ENCODE results near the gene DPEP2NB.
"Not testable (repeated sequence)": the region's sequence is repeated elsewhere in the genome, so short reads cannot be mapped to it uniquely, and the experiment has no call there.

The DPEP2NB gene

GRCh38 chr16:68019167-68019680 lies 3.5 kb upstream of the DPEP2NB start:
- TF ChIP-seq, protein P1, sequence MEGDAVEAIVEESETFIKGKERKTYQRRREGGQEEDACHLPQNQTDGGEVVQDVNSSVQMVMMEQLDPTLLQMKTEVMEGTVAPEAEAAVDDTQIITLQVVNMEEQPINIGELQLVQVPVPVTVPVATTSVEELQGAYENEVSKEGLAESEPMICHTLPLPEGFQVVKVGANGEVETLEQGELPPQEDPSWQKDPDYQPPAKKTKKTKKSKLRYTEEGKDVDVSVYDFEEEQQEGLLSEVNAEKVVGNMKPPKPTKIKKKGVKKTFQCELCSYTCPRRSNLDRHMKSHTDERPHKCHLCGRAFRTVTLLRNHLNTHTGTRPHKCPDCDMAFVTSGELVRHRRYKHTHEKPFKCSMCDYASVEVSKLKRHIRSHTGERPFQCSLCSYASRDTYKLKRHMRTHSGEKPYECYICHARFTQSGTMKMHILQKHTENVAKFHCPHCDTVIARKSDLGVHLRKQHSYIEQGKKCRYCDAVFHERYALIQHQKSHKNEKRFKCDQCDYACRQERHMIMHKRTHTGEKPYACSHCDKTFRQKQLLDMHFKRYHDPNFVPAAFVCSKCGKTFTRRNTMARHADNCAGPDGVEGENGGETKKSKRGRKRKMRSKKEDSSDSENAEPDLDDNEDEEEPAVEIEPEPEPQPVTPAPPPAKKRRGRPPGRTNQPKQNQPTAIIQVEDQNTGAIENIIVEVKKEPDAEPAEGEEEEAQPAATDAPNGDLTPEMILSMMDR (IDR thresholded peaks at IDR 0.05; ENCODE audit: borderline replicate concordance, insufficient read depth, low read depth, low read length): no peak
- no peak overlapping the region for H3K4me3 ChIP-seq (ENCODE audit: low read depth, low read length)

GRCh38 chr16:68013440-68013839 lies 2.3 kb downstream of the DPEP2NB start:
- TF ChIP-seq, protein P1 (IDR thresholded peaks at IDR 0.05; ENCODE audit: borderline replicate concordance, insufficient read depth, low read depth, low read length): no peak
- H3K4me3 ChIP-seq (ENCODE audit: low read depth, low read length): no peak overlapping the region

GRCh38 chr16:68009872-68010271 lies 5.8 kb downstream of the DPEP2NB start:
- H3K4me3 ChIP-seq (ENCODE audit: low read depth, low read length): not testable (repeated sequence)

- TF ChIP-seq, protein P1 (IDR thresholded peaks at IDR 0.05; ENCODE audit: borderline replicate concordance, insufficient read depth, low read depth, low read length): no peak
- H3K4me3 ChIP-seq (ENCODE audit: low read depth, low read length): no peak overlapping the region
Measured at GRCh38 chr16:68009157-68009735, 6.5 kb downstream of the DPEP2NB start.

DNA sequence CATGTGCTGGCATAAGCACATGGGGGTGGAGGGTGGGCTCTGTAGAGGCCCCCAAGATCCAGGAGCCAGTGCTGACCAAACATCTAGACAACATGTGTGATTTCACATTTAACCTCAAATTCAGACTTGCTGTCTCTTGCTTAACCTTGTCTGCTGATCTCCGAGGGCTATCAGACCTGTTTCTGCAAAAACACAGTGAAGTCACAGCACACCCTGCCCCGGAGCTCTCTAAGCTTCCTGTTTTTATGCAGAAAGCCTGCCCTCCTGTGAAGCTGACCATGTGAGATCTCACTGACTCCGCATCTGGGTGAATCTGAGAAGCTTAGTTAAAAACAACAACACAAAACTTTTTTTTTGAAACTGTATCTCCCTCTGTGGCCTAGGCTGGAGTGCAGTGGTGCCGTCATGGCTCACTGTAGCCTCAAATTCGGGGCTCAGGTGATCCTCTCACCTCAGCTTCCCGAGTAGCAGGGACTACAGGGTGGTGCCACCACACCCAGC lies 9.9 kb downstream of the DPEP2NB start:
- TF ChIP-seq, protein P1 (IDR thresholded peaks at IDR 0.05; ENCODE audit: borderline replicate concordance, insufficient read depth, low read depth, low read length): no peak
- H3K4me3 ChIP-seq (ENCODE audit: low read depth, low read length): no peak overlapping the region

DNA sequence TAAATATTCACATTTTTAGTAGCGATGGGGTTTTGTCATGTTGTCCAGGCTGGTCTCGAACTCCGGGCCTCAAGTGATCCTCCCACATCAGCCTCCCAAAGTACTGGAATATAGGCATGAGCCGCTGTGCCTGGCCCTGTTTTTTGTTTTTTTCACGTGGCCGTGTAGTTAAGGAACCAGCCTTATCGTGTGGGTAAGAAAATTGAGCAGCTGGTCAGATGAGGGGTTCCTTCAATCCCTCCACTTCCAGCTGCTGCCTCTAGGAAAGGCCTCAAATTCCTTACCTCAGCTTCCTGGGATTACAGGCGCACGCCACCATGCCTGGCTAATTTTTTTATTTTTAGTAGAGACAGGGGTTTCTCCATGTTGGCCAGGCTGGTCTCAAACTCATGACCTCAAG lies 10.5 kb downstream of the DPEP2NB start:
- TF ChIP-seq, protein P1 (IDR thresholded peaks at IDR 0.05; ENCODE audit: borderline replicate concordance, insufficient read depth, low read depth, low read length): no peak
- H3K4me3 ChIP-seq (ENCODE audit: low read depth, low read length): no peak overlapping the region

GRCh38 chr16:68003031-68003430 lies 12.7 kb downstream of the DPEP2NB start:
- TF ChIP-seq, protein P1 (IDR thresholded peaks at IDR 0.05; ENCODE audit: borderline replicate concordance, insufficient read depth, low read depth, low read length): no peak

More at GRCh38 chr16:68003031-68003430, 12.7 kb downstream of the DPEP2NB start:
- no peak overlapping the region for H3K4me3 ChIP-seq (ENCODE audit: low read depth, low read length)

Measured in GM12875 (cell line).